GM12874 (cell line): Measurements from ENCODE around the gene ADD1.

ENCODE experiments used
- TF ChIP-seq, protein P1 (sequence below): IDR thresholded peaks from 2 replicates; pipeline ENCODE4 v1.5.1; 2011; ENCODE audit warnings: low read depth, mild to moderate bottlenecking, control low read depth, low read length, moderate library complexity; ENCODE audit not compliant: insufficient read depth

Gene ADD1

DNA sequence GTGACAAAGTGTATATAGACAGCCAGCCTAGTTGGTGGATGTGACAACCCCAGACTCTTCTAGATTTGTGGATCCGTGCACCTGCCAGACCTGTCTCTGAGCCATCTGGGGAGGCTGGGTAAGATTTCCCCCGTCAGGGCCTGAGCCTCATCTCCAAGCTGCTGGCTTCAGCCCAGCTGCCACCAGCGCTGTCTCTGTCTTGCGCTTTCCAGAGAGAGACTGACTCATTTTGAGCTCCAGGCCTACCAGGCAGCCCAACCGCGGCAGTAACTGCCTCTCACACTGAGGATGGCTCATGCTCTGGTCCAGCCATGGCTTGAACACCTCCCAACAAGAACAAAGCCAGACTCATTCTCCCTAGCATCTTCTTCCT, 93.1 kb downstream of the ADD1 start:
- TF ChIP-seq, protein P1, sequence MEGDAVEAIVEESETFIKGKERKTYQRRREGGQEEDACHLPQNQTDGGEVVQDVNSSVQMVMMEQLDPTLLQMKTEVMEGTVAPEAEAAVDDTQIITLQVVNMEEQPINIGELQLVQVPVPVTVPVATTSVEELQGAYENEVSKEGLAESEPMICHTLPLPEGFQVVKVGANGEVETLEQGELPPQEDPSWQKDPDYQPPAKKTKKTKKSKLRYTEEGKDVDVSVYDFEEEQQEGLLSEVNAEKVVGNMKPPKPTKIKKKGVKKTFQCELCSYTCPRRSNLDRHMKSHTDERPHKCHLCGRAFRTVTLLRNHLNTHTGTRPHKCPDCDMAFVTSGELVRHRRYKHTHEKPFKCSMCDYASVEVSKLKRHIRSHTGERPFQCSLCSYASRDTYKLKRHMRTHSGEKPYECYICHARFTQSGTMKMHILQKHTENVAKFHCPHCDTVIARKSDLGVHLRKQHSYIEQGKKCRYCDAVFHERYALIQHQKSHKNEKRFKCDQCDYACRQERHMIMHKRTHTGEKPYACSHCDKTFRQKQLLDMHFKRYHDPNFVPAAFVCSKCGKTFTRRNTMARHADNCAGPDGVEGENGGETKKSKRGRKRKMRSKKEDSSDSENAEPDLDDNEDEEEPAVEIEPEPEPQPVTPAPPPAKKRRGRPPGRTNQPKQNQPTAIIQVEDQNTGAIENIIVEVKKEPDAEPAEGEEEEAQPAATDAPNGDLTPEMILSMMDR: no peak

DNA sequence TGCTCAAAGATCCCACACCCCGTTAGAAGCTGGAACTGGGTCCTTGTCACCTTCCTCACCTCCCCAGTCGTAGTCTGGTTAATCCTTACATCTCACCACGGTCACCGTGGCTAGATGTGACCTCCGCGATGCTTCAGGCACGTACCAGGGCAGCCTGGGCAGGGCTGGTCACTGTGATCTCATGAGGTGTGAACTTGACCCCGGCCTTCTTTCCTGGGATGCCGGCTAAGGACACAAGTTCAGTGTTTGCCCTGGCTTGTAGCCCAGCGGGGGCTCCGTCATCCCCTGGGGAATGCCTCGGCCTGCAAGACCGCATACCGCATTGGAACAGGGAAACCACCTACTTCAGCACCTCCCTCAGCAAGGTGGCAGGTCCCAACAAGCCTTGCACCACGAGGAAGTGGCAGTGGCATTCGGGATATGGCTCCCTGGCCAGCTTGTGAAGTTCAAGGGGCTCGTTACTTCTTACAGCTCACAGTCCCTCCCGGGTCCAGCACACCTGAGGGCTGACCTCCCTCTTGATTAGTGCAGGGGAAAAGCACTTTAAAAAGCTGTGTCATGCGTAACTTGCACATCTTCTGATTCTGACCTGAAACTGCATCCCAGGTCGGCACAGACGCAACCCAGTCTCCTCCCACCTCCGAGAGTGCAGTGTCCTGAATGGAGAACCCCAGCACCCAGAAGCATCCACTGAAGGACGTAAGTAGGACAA, 93.7 kb downstream of the ADD1 start:
- TF ChIP-seq, protein P1: no peak

DNA sequence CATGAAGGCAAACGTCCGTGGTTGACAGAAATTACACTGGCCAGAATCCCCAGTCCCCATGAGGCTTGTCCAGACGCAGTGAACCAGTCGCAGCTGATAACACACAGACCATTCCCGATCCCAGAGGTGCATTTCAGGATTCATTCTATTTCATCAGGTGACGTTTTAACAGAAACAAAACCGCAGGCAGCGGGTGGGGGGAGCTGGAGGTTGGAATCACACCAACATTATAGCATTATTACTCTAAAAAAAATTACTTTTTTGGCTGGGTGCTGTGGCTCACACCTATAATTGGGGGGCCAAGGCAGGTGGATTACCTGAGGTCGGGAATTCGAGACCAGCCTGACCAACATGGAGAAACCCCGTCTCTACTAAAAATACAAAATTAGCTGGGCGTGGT, 94.3 kb downstream of the ADD1 start:
- TF ChIP-seq, protein P1: no peak

DNA sequence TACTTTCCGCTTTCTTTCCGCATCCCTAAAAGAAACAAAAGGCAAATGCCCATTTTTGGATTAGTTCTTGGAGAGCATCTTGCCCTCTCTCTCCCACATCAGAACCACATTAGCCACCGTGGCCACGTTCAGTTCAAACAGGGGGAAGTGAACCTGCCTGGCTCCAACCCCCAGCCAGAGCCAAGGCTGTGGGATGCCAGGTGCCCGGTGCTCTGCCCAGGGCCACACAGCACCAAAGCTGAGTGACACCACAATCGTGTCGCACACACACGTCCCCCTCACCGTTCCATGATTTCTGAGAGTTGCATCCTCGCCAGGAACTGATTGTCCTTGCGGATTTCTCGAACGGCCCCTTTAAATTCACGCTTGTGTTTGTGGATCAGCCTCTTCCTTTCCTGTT, 95.3 kb downstream of the ADD1 start:
- TF ChIP-seq, protein P1: no peak

DNA sequence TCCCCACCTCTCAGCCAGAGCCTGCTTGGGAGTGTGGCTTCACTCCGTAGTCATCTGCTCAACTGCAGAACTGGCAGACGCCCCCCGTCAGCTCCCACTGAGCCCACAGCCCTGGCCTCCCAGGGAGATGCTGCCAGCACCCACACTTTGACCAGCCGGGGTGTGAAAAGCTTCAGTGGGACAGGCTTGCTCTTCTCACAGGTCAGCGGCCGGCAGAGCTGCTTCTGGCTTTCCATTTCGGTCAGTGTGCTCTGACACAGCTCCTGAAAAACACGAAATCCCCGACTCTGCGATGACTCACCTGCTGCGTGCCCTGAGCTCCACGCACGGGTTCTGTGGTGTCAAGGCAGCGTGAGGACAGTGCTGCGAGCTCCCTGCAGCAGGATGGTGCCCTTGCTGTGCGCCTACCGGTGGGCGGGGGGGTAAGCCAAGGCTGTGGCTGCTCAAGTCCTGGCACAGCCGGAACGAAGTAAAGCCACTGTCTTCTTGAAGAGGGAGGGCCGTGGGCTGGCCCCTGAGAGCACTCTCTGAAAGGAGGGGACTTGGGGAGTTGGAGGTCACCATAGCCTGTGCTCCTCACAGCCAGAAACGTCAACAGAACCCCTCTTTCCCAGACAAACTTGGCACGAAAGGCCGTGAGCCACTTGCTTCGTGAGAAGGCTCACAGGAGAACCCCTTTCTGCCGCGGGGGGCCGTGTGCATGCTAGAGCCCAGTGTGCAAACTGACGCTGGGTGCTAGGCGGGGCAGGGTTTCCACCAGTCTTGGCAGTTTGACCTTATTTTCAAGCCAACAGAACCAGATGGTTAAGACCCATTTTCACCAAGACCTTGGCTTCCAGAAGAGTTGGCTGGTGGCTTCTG, 96.0 kb downstream of the ADD1 start:
- TF ChIP-seq, protein P1: no peak

DNA sequence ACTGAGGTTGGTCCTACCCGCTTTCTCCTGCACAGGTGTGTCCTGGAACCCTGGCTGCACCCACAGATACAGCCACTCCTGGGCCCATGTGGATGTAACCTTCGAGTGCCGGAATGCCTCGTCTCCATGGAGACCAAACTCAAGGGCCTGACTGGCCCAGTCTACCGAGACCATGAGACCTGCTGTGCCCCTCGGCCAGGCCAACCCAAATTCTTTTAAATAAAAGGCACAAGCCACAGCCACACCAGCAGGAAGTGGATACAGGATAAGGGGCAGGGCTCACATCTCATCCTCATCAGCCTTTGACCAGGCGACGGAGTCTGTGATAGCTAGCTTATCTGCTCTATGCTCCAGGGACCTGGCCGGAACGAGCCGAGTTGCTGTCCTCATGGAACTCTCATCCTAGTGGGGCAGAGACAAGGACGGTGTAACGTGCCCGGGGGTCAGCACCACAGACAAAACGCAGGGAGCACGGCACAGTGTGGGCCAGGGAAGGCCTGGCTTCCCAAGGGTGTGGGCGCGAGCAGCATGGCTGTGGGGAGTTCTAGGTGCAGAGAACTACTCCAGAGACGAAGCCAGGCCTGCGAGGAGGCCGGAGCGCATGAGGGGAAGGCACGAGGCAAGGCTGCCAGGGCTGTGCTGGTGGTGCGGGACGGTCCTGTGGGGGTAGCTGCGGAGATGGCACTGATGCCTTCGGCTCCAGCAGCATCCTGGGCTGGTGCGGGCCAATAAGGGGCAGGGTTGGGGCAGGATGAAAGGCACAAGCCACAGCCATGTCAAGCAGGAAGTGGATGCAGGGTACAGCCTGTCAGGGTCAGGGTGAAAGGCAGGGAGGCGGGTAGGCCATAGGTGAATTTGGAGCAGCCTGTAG, 96.9 kb downstream of the ADD1 start:
- TF ChIP-seq, protein P1: no peak
